ENCODE results near the gene BAZ2B.
A peak's percentile ranks its signal among the peaks of the same experiment; 100 is the strongest.

The BAZ2B gene

GRCh38 chr2:159290289-159290907 lies 325.9 kb downstream of the BAZ2B start:
- no peak for TF ChIP-seq CTCF (IDR thresholded peaks at IDR 0.05; ENCODE audit: control insufficient read depth, insufficient read depth, low read depth, low read length, missing control alignments)
- DNase-seq (ENCODE audit: low read depth): peak; percentile 82
- no peak overlapping the region for H3K4me3 ChIP-seq (ENCODE audit: control insufficient read depth, low read depth, low read length)

- H3K4me3 ChIP-seq (ENCODE audit: control insufficient read depth, low read depth, low read length): no peak overlapping the region
- no peak for TF ChIP-seq CTCF (IDR thresholded peaks at IDR 0.05; ENCODE audit: control insufficient read depth, insufficient read depth, low read depth, low read length, missing control alignments)
- no peak for DNase-seq (ENCODE audit: low read depth)
These were observed 328.6 kb downstream of the BAZ2B start for GRCh38 chr2:159287733-159288132.

GRCh38 chr2:159286709-159287441 lies 329.5 kb downstream of the BAZ2B start:
- DNase-seq (ENCODE audit: low read depth): peak; percentile 52
- H3K4me3 ChIP-seq (ENCODE audit: control insufficient read depth, low read depth, low read length): peak overlapping the region; percentile 98
- no peak for TF ChIP-seq CTCF (IDR thresholded peaks at IDR 0.05; ENCODE audit: control insufficient read depth, insufficient read depth, low read depth, low read length, missing control alignments)

- H3K4me3 ChIP-seq (ENCODE audit: control insufficient read depth, low read depth, low read length): peak within 1 kb of the TSS; percentile 98
- no peak for TF ChIP-seq CTCF (IDR thresholded peaks at IDR 0.05; ENCODE audit: control insufficient read depth, insufficient read depth, low read depth, low read length, missing control alignments)
- DNase-seq (ENCODE audit: low read depth): peak; percentile 14
These were observed 330.2 kb downstream of the BAZ2B start, which contains the start of gene WDSUB1 for GRCh38 chr2:159285929-159286708. Gene WDSUB1 (minus strand): TSS chr2:159286703. CDS start chr2:159283069, 3,634 bp downstream.

- no peak for TF ChIP-seq CTCF (IDR thresholded peaks at IDR 0.05; ENCODE audit: control insufficient read depth, insufficient read depth, low read depth, low read length, missing control alignments)
- peak overlapping the region; percentile 98; the same call in 1 of the 2 replicates for H3K4me3 ChIP-seq (ENCODE audit: control insufficient read depth, low read depth, low read length)
- no peak for DNase-seq (ENCODE audit: low read depth)
These were observed 330.9 kb downstream of the BAZ2B start for GRCh38 chr2:159285433-159285832.

- no peak for TF ChIP-seq CTCF (IDR thresholded peaks at IDR 0.05; ENCODE audit: control insufficient read depth, insufficient read depth, low read depth, low read length, missing control alignments)
- no peak overlapping the region for H3K4me3 ChIP-seq (ENCODE audit: control insufficient read depth, low read depth, low read length)
- DNase-seq (ENCODE audit: low read depth): no peak
These were observed 332.8 kb downstream of the BAZ2B start for GRCh38 chr2:159283529-159283928.

Data from AG09309 (cell line).